PC-9 (cell line): ENCODE data around the gene CCDC78.

Source experiments
- CTCF ChIP-seq: fragments of 200-600 bp; sonication (generic); conservative IDR thresholded peaks from 2 replicates; pipeline ENCODE4 v1.6.1; 2017; ENCODE audit warnings: mixed run types, antibody characterized with exemption, mild to moderate bottlenecking, moderate library complexity
- EZH2 ChIP-seq: fragments of 200-600 bp; sonication (generic); IDR thresholded peaks from 2 replicates; pipeline ENCODE4 v1.8.0; 2017; ENCODE audit warnings: antibody characterized with exemption, low read depth

- TF ChIP-seq CTCF: no peak
- no peak for TF ChIP-seq EZH2
Observed at GRCh38 chr16:727291-727977, 1.2 kb upstream of the CCDC78 start.
